OCI-LY1 (cell line): ENCODE results near the gene ZNF618.
"Not testable (repeated sequence)": the region's sequence is repeated elsewhere in the genome, so short reads cannot be mapped to it uniquely, and the experiment has no call there.

Experiments used
- EZH2 ChIP-seq: fragments of 200-600 bp; sonication (generic), shearing (Covaris generic); IDR thresholded peaks from 2 replicates; pipeline ENCODE4 v1.8.0; 2017; ENCODE audit warnings: borderline replicate concordance, mixed run types, mild to moderate bottlenecking, antibody characterized with exemption, low read length, moderate library complexity, mixed read lengths
- TF ChIP-seq, protein P1 (sequence below): fragments of 200-600 bp; sonication (generic), shearing (Covaris generic); IDR thresholded peaks from 2 replicates; pipeline ENCODE4 v1.5.1; 2017; ENCODE audit warnings: mild to moderate bottlenecking, antibody characterized with exemption, low read length, moderate library complexity, mixed read lengths

DNA sequence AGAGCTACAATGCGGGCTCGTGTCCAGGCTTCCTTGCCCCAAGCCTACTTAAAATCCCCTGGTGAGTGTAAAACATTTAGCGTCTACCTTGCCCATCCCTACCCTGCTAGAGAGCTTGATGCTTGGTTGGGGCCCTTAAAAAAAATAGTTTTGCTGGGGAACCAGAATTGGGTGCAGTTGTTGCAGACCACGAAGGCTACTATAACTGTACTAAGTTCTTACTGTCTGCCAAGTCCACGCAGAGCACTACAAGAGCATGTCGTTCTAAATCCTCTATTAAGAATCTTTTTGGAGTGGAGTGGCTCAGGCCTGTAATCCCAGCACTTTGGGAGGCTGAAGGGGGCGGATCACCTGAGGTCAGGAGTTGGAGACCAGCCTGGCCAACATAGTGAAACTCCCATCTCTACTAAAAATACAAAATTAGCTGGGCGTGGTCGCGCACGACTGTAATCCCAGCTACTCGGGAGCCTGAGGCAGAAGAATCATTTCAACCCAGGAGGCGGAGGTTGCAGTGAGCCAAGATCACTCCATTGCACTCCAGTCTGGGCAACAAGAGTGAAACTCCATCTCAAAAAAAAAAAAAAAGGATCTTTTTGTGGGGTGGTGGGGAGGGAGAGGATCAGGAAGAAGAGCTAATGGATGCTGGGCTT, 206.8 kb downstream of the ZNF618 start:
- TF ChIP-seq, protein P1, sequence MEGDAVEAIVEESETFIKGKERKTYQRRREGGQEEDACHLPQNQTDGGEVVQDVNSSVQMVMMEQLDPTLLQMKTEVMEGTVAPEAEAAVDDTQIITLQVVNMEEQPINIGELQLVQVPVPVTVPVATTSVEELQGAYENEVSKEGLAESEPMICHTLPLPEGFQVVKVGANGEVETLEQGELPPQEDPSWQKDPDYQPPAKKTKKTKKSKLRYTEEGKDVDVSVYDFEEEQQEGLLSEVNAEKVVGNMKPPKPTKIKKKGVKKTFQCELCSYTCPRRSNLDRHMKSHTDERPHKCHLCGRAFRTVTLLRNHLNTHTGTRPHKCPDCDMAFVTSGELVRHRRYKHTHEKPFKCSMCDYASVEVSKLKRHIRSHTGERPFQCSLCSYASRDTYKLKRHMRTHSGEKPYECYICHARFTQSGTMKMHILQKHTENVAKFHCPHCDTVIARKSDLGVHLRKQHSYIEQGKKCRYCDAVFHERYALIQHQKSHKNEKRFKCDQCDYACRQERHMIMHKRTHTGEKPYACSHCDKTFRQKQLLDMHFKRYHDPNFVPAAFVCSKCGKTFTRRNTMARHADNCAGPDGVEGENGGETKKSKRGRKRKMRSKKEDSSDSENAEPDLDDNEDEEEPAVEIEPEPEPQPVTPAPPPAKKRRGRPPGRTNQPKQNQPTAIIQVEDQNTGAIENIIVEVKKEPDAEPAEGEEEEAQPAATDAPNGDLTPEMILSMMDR, result not testable (repeated sequence)
- not testable (repeated sequence) for TF ChIP-seq EZH2
